HS-5 (cell line): ENCODE measurements around the gene DYSF.
A peak's percentile ranks its signal among the peaks of the same experiment; 100 is the strongest.

ENCODE experiments used
- DNase-seq: peaks from one replicate; pipeline ENCODE4 v3.0.0-alpha.2; 2012; ENCODE audit warnings: low read depth

Gene DYSF

DNA sequence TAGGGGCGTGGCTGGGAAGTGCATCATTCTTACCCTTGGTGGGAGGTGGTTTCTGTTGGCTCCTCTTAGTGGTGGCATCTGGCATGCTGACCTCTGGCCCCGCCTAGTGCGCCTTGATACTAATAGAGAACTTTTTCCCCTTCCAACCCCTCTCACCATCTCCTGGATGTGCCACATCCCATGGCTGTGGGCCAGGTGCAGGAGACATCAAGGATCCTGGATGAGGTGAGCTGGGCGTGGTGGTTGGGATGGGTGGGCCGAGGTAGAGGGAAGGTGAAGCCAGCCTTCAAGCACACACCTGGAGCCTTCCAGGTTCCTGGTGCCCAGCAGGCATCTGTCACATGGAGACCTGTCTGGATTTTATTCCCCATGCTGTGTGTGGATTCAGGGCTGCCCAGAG lies 149.2 kb downstream of the DYSF start:
- no peak for DNase-seq

DNA sequence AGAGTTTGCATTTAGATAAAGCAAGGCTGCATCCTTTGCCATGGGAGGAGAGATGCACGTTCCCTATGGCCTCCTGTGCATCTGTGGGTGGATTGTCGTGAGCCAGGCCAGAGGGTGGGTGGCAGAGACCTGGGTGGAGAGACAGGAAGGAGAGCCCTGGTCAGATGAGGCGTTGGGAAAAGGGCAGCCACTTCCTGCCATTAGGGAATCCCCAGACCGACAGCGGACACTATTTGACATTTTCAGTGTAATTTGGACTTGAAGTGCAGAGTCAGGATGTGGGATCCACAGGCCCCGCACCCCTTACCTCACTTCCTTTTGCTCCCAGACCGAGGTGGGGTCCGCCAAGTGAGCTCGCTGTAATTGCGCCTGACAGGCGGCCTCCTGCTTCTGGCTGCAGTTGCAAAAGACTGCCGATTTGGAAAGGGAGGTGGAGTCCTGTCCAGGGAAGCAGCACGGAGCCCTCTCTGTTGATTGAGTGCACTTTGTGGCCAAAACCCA lies 150.0 kb downstream of the DYSF start:
- DNase-seq, result no peak

DNA sequence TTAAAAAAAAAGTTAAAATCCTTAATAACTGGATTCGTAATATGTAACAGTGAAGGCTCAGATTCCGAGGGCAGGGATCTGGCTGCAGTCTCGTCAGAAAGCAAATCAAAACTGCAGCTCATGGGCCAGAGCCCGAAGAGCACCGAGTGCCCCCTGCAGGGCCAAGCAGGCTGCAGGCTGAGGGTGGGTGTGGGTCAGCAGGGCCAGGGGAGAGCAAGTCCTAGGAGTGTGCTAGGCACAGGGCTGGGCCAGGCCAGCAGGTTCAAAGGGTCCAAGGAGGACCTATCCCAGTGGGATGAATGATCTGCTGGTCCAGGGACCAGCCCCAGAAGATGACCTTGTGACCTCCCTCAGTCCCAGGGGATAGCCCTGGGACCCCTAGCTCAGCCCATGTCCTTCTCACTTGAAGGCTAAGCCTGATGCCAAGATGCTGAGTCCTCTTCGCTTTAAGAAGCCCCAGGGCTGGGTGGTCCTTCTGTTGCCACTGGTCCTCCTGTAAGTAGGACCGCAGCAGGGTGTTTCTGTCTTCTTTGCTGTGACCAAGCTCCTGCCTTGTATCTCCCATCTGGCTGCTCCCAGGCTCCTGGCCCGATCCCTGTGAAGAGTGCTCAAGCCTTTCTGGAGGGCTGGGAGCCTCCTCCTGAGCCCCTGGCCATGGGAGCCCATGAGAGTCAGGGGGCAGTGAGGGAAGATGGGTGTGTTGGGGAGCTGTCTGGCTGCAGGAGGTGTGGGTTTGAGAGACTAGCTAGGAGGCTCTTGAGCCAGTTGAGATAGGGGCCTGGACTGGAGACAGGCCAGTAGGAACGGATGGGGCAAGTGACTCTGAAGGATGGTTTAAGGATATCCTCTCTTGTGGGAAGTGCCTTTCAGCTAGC lies 150.7 kb downstream of the DYSF start:
- no peak for DNase-seq

DNA sequence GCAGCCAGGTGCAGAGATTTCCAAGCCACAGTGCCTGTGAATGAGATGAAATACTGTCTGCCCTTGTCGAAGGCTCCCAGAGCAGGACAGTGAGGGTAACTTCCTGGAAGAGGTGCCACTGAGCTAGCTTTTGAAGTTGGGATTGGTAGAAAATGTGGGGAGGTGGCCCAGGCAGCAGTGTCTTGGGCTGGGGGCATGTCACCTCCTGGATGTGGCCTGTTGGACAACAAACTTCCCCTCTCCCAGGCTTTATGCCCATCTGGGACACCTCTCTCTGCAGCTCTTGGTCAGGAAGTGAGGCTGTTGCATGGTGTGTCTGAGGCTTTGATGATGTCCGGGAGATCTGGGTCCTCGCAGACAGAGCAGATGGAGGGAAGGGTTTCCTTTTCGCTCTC lies 151.4 kb downstream of the DYSF start:
- no peak for DNase-seq

DNA sequence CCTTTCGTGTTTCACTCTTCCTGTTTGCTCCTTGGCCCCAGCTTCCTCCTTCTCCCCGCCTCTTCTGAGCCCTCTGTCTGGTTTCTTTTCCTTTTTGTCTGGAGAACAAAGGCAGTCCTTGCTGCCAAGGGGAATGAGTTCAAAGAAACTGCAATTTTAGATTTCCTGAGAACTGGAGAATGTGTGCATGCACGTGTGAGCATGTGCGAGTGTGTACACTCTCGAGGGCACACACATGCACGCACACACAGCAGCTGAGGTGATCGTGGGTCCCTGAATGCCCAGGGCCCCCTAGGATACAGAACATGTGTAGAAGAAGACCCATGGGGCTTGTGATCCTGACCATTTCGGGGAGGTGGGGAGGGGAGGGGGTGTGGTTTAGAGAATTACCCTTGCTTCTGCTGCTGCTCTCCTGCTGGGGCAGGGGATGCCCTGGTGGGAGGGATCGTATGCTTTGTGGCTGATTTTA lies 151.8 kb downstream of the DYSF start:
- DNase-seq, result no peak

DNA sequence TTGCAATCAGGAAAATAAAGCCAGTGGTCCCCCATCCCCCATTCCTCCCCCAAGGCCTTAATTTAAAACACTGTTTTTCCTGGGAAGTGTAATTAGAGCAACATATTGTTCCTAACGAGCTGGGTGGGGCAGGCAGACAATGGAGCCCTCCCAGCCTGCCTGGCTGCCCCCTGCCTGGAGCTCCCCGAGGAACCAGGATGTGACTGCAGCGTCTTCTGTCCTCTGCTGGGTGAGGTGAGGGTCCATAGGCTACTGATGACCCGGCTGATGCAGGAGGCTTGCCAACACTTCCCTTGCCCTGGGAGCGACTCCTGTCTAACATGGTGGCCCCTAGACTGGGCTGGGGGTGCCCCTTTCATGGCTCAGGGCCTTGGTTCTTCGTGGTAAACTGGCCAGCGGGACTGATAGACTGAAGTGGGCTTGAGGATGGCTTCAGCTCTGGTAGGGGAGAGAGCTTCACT lies 152.4 kb downstream of the DYSF start:
- DNase-seq, result no peak

DNA sequence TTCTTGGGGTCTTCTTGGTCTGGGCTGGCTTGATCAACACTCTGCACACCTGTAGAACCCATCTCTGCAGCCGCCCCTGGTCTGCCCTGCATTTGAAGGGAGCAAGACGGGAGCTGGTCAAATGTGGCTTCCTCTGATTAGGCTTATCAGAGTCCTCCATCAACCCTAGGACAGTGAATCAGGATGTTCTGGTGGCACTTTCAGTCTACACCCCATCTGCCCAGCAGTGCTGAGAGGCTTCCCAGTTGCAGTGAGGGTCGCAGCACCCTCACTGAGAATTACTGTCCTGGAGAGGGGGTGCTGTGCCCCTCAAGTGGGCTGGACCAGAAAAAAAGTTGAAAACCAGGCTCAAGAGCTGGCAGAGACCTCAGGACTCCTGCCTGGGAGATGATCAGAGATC lies 152.9 kb downstream of the DYSF start:
- no peak for DNase-seq

DNA sequence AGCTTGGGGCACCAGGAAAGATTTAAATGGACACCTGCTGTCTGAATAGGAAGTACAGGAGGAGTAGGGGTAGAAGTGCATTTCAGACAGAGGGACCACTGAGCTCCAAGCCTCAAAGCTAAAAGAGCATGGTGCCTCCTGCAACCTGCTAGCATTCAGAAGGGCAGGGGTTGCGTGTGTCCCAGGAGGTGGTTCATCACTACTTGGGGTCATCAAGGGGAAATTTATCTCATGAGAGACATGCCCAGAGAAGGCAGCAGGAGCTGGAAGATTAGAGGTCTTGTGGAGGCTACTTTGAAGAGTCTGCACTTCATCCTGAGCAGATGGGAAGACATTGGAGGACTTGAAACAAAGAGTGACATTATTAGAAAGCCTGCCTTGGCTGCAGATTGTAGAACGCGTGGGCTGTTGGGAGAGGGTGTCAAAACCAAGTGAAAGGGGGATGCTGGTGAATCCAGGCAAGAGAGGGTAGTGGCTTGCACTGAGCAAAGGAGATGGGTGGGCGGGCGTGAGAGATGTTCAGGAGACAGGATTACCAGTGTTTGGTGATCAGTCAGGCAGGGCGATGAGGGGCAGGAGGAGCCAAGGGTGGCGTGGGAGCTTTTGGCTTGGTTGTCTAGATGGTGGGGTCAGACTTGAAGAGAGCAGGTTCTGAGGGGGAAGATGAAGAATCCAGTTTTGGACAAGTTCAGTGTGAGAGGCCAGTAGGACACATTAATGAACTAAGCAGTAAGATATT lies 154.0 kb downstream of the DYSF start:
- DNase-seq, result no peak

DNA sequence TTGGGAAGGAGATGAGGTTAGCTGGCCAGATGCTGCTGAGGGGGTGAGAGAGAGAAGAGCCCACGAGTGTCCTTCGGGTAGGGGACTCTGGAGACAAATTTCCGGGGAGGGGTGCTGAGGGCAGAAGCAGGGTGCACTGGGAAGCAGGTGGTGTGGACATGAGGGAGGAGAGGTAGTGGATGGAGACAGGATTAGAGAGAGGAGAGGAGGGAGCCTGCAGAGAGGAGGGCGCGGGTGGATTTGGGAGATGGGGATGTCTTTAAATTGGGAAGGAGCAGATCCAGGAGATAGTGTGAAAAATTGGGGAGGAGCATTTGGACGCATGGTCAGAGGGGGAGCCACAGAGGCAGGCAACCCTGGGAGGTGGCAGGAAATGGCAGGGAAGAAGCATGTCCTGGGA lies 154.7 kb downstream of the DYSF start:
- DNase-seq, result no peak

DNA sequence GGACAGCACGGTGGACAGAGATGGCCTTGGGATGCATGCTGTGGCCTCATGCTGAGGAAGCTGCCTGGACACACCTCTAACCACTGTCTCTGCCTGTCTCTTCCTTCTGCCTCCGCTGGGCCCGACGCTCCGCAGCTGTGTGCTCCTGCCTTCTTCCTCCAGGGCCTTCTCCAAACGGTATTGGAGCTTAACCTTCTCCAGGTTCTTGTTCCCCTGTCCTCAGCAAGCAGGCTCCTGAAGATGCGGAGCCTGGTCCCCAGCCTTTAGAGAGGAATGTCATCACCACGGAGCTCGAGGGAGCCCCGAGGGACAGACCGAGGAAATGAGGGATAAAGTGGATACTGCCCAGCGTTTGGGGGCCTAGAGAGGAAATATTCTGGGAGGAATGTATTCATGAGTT lies 155.1 kb downstream of the DYSF start:
- DNase-seq, result no peak

DNA sequence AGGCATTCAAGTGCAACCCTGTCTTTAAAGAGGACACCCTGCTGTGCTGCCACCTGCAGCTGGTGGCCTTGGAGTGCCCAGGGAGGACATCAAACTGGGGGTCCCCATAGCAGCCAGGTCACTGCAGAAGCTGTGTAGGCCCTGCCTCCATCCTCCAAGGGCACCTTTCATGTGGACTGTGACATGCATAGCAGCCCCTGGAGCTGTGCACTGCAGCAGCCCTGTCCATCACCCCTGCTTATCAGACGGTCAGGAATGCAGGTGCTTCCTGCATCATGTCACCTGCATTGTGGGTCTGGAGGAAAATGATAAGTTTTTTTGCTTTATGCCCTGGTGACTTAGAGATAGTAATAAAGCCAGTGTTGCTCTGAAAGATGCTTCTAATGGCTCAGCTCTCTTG lies 155.7 kb downstream of the DYSF start:
- DNase-seq, result no peak

DNA sequence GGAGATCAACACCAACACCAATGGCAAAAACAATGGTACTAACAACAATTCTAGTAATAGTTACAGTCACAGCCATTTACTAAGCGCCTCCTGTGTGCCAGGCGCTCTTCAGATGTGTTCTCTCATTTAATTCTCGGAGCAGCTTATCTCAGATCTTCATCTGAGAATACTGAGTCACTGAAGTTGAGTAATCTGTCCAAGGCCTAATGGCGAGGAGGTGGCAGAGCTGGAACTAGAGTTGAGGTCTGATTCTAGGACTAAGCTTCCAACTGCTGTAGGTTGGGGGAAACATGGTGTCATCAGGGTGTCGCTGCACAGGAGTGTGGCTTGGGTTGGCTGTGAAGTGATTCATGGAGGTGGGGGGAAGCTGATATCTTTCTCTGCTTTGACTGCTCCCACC lies 156.1 kb downstream of the DYSF start:
- no peak for DNase-seq

DNA sequence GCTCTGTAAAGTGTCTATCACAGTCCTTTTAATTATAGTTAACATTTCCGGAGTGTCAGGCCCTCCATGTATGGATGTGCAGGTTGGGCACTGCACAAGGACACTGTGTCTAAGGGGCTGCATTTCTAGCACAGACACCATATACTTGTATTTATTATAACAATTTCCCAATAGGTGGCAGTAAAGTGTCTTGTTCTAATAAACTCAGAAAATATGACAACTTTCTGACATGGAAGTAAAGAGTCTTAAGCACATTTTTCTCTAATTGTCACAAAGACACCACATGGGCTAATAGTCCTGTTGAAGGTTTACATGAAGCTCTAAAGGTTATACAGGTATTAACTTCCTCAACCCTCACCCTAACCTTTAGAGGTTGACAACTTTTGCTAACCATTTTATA lies 156.6 kb downstream of the DYSF start:
- DNase-seq, result peak; percentile 4

DNA sequence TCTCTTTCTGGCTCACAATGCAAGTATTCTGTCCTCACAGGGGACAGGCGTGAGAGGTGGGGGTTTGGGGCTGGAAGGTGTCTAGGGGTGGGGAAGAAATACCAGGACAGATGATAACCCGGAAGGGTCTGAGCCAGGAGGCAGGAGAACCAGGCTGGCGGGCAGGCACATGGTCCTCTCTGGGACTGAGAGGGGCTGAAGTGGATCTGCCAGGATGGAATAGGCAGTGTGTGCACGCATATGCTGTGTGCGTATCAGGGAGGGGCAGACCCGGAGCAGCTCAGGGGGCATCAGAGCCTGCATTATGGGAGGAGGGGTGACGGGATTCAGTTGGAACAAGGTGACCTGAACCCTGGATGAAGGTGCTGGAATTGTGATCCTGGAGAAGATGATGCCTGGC lies 157.3 kb downstream of the DYSF start:
- no peak for DNase-seq

DNA sequence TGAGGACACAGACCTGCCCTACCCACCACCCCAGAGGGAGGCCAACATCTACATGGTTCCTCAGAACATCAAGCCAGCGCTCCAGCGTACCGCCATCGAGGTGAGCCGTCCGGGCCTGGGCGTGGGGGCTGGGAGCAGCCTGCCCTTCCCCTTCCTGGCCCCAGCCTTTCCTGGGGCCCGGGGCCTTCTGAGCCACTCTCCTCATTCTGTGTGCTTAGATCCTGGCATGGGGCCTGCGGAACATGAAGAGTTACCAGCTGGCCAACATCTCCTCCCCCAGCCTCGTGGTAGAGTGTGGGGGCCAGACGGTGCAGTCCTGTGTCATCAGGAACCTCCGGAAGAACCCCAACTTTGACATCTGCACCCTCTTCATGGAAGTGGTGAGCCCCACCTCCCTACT lies 157.9 kb downstream of the DYSF start:
- no peak for DNase-seq

DNA sequence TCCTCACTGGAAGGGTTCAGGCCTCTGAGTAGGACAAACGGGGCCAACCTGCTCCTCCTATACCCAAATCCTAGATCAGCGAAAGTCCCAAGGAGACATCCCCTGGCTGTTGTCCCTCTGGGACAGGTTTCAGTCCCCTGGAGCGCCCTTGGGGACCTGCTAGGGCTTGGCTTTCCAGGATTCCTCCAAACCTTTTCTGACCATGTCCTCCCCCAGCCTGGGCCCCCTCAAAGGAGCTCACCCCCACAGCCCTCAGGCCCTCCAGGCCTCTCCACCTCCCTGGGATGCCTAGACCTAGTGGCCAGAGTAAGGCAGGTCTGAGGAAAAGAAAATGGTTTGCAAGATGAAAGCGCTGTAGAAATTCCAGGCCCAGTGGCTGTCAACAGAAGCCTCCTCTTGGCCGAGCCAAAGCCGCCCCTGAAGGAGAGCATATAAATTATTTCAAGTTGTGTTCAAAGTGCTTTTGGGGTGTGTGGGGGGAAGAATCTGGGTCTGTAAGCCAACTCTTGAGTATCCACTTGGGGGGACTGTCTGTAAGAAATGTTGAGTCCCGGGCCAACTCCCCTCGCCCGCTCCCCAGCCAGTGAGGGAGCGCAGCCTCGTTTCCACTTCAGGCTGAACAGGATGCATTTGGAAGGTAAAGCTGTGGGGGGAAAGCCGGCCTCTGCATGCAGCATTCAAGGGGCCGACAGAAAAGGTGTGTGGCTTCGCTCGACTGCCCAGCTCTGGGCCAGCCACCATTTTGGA lies 158.6 kb downstream of the DYSF start:
- DNase-seq, result no peak

DNA sequence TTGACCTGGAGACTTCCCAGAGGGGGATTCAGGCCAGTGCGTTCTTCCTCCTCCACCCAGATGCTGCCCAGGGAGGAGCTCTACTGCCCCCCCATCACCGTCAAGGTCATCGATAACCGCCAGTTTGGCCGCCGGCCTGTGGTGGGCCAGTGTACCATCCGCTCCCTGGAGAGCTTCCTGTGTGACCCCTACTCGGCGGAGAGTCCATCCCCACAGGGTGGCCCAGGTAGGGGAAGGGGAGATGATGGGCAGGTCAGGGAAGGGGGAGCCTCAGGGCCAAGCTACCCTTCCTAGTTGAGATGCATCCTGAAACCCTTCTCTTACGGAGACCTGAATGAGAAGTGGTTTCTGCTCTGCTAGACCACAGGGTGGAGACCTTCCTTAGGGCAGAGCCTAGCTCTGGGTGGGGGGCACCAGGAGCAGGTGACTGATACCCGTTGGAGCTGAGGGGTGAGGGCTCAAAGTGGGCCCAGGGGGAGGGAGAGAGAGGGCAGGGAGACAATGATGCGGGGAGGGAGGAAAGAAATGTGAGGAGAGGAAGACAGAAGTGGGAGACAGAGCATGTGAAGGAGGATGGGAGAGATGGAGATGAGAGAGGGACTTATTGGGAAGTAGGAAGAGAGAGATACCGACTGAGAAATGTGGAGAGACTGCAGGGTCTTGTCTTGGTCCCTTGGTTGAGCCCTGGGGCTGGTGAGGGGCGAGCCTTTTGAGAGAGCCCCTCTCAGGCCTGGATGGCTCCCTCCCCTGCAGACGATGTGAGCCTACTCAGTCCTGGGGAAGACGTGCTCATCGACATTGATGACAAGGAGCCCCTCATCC lies 159.4 kb downstream of the DYSF start:
- no peak for DNase-seq

DNA sequence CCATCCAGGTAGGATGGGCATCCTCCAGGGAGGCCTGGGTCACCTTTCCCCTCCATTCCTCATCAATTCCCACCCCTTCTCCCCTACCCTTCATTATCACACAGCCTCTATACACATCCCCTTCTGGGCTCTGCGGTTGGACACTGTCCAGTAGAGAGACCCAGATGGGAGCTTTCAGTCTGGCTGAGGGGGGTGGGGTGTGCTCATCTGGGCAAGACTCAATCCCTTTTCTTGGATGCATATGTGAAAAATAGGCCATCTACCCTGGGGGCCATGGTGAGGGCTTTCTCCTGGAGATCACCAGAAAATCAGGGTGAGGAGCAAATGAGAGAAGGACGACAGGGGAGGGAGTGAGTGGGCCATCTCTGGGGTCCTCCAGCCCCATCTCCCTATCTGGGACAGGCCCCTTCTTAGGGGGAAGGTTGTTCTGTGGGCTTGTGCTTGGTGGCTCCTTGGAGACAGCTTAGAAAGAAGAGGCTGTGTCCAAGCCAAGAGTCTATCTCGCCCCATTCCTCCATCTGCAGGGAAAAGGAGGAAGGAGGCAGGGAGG lies 160.1 kb downstream of the DYSF start:
- DNase-seq, result no peak

DNA sequence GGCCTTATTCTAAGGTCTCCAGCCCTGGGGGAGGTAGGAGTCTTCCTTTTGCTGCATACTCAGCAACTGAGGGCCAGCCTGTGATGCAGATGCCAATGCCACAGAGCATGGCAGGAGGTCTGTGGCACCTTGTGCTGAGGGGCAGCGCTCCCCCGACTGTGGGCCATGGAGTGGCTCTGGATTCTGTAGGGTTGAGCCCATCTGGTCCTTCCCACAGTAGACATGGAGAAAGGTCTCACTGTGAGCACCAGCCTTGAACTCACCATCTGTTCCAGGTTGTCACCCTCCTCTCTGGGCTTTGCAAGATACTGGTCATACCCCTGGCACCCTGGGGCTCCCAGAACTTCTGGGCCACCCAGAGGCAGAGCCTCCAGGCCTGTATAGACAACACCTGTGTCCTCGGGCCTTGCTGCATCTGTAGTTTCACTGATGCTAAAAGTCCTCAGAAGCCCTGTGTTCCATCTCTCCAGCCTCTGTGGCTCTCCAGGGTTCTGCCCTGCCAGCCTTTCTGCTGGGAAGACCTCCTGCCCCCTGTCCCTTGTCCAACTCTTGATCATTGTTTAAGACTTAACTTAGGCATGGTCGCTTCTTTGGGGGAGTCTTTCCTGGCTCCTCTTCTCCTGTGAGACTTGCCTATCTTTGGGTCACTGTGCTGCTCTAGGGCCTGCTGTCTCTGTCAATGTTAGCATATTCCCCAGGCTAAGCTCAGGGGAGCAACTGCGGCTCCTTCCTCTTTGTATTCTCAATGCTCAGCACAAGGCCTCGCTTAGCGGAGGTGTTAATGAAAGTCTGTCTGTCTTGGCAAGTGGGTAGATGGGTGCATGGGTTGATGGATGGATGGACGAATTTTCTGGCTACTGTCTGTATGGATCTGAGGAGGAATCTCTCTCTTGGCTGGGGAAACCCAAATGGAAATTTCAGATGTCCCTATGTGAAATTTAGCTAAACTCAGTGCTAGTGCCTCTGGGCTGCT lies 160.9 kb downstream of the DYSF start:
- DNase-seq, result no peak
